ENCODE results near the gene SIGLECL1. TPM values are rescaled to one million over a fixed set of nuclear protein-coding genes. Genes with fewer than 3 reads are reported as not detected.

Gene SIGLECL1
- total and polyA plus RNA-seq, 9 of the 15 experiments (the other 6 are each of a cell fraction or from before 2014, with no cell fraction given), result not detected

GRCh38 chr19:51224163-51224641, 26.7 kb upstream of the SIGLECL1 start (continued):
- TF ChIP-seq, protein P1, sequence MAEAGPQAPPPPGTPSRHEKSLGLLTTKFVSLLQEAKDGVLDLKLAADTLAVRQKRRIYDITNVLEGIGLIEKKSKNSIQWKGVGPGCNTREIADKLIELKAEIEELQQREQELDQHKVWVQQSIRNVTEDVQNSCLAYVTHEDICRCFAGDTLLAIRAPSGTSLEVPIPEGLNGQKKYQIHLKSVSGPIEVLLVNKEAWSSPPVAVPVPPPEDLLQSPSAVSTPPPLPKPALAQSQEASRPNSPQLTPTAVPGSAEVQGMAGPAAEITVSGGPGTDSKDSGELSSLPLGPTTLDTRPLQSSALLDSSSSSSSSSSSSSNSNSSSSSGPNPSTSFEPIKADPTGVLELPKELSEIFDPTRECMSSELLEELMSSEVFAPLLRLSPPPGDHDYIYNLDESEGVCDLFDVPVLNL (CRISPR knock-in tag; IDR thresholded peaks at IDR 0.05; ENCODE audit: low read depth), result no peak
- TF ChIP-seq TRIM28 (IDR thresholded peaks at IDR 0.05), result no peak
- no peak for TF ChIP-seq ILF3 (IDR thresholded peaks at IDR 0.05; ENCODE audit: borderline replicate concordance)
- TF ChIP-seq RBM39 (optimal IDR thresholded peaks at IDR 0.05; ENCODE audit: low read depth, low read length), result no peak
- TF ChIP-seq FOXK2 (conservative IDR thresholded peaks at IDR 0.05 in 1 of 2, IDR thresholded peaks at IDR 0.05 in 1 of 2; ENCODE audit: low read depth in 2 of 2), result no peak; a peak in 1 of 4 replicates
- no peak for TF ChIP-seq ELK3 (CRISPR knock-in tag; IDR thresholded peaks at IDR 0.05)
- TF ChIP-seq KAT7 (CRISPR knock-in tag; IDR thresholded peaks at IDR 0.05; ENCODE audit: borderline replicate concordance), result no peak
- no peak for TF ChIP-seq RUNX1 (IDR thresholded peaks at IDR 0.05; ENCODE audit: low read depth)
- TF ChIP-seq EP300 (IDR thresholded peaks at IDR 0.05; ENCODE audit: low read length), result peak; percentile 59; the same call in 1 of the 2 replicates
- TF ChIP-seq MCM2 (IDR thresholded peaks at IDR 0.05; ENCODE audit: low read depth), result no peak
- no peak for TF ChIP-seq ZNF695 (CRISPR knock-in tag; IDR thresholded peaks at IDR 0.05)
- peak; percentile 95 for TF ChIP-seq CBFA2T3 (IDR thresholded peaks at IDR 0.05)
- peak; percentile 60 for TF ChIP-seq HDAC3 (IDR thresholded peaks at IDR 0.05; ENCODE audit: borderline replicate concordance, partially characterized antibody)
- no peak for TF ChIP-seq MBD2 (IDR thresholded peaks at IDR 0.05; ENCODE audit: borderline replicate concordance, low read depth)
- TF ChIP-seq STAG1 (CRISPR knock-in tag; IDR thresholded peaks at IDR 0.05; ENCODE audit: borderline replicate concordance), result no peak
- TF ChIP-seq GATAD2A (IDR thresholded peaks at IDR 0.05), result no peak
- TF ChIP-seq GABPA (tag; conservative IDR thresholded peaks at IDR 0.05; ENCODE audit: low read depth), result no peak
- TF ChIP-seq HDAC2 (IDR thresholded peaks at IDR 0.05), result peak; percentile 65; the same call in 1 of the 2 replicates
- no peak for TF ChIP-seq E2F5 (CRISPR knock-in tag; IDR thresholded peaks at IDR 0.05)
- no peak for TF ChIP-seq ZNF830 (CRISPR knock-in tag; IDR thresholded peaks at IDR 0.05)
- TF ChIP-seq NONO (IDR thresholded peaks at IDR 0.05; ENCODE audit: low read depth in 2 of 2, low read length in 1 of 2), result no peak
- TF ChIP-seq DDX20 (tag; IDR thresholded peaks at IDR 0.05; ENCODE audit: low read depth), result no peak
- no peak for TF ChIP-seq HMGXB4 (CRISPR knock-in tag; IDR thresholded peaks at IDR 0.05)
- no peak for TF ChIP-seq SUPT5H (IDR thresholded peaks at IDR 0.05)
- peak; percentile 85 for TF ChIP-seq EHMT2 (IDR thresholded peaks at IDR 0.05)
- TF ChIP-seq ETS1 (conservative IDR thresholded peaks at IDR 0.05; ENCODE audit: control insufficient read depth, low read depth, low read length), result no peak
